NCI-H345 treated with DMSO at 0.1 percent for 48 hours (cell line): Measurements from ENCODE around the gene SLC45A3.

ENCODE experiments used
- DNase-seq: peaks from one replicate; lab custom pipeline; 2025; ENCODE audit not compliant: unreplicated experiment; lab: John Stamatoyannopoulos, UW

SLC45A3 gene

GRCh38 chr1:205669341-205670149 lies 10.8 kb downstream of the SLC45A3 start:
- DNase-seq = no peak

GRCh38 chr1:205668951-205669340 lies 11.4 kb downstream of the SLC45A3 start:
- no peak for DNase-seq

- DNase-seq = no peak
Measured at GRCh38 chr1:205667909-205668643, 12.2 kb downstream of the SLC45A3 start.

GRCh38 chr1:205666372-205667166 lies 13.7 kb downstream of the SLC45A3 start:
- no peak for DNase-seq

GRCh38 chr1:205665201-205666045 lies 14.9 kb downstream of the SLC45A3 start:
- DNase-seq = no peak

- DNase-seq = no peak
Measured at GRCh38 chr1:205664399-205665017, 15.8 kb downstream of the SLC45A3 start.

GRCh38 chr1:205663286-205663936 lies 16.9 kb downstream of the SLC45A3 start:
- no peak for DNase-seq

- no peak for DNase-seq
Measured at GRCh38 chr1:205662791-205663190, 17.5 kb downstream of the SLC45A3 start.

- DNase-seq = no peak
Measured at GRCh38 chr1:205662135-205662738, 18.1 kb downstream of the SLC45A3 start.

- no peak for DNase-seq
Measured at GRCh38 chr1:205661429-205662134, 18.7 kb downstream of the SLC45A3 start.

- no peak for DNase-seq
Measured at GRCh38 chr1:205660361-205660760, 19.9 kb downstream of the SLC45A3 start.

- DNase-seq = peak; percentile 25
Measured at GRCh38 chr1:205658943-205659581, 21.2 kb downstream of the SLC45A3 start.

GRCh38 chr1:205656236-205656635 lies 24.1 kb downstream of the SLC45A3 start:
- no peak for DNase-seq

GRCh38 chr1:205652984-205653383 lies 27.3 kb downstream of the SLC45A3 start:
- no peak for DNase-seq

GRCh38 chr1:205650241-205650640 lies 30.1 kb downstream of the SLC45A3 start:
- no peak for DNase-seq

- no peak for DNase-seq
Measured at GRCh38 chr1:205645519-205645918, 34.8 kb downstream of the SLC45A3 start.

GRCh38 chr1:205642679-205643307 lies 37.5 kb downstream of the SLC45A3 start:
- DNase-seq = no peak

- no peak for DNase-seq
Measured at GRCh38 chr1:205639567-205639966, 40.7 kb downstream of the SLC45A3 start.
